K562 (cell line): Measurements from ENCODE around the gene EPHB1. TPM values are rescaled to one million over a fixed set of nuclear protein-coding genes. Genes with fewer than 3 reads are reported as not detected.

Source experiments
- ATAC-seq: fragments of 200-7000 bp; cut with Tn5 transposase; 3 replicates; pipeline ENCODE4 v1.9.1; 2020; ENCODE audit warnings: moderate library complexity
- BruUV-seq: library from RNA; stranded (reverse); fragments of 400-500 nt; replicated peaks from 2 replicates; lab custom pipeline; 2021; lab: Mats Ljungman, UMichigan
- CTCF ChIA-PET: fragments of 300-600 bp; formaldehyde crosslinking; extraction: SDS; loops from one replicate; lab custom pipeline; 2021; ENCODE audit warnings: low intra/inter-chr PET ratio; lab: Yijun Ruan, JAX
- POLR2A ChIA-PET: fragments of 300-600, 350-650 bp; sonication (Branson Sonifier 250); formaldehyde crosslinking; extraction: SDS; loops from one replicate; lab custom pipeline; 2021; ENCODE audit warnings: antibody characterized with exemption, inconsistent platforms; lab: Yijun Ruan, JAX
- DNase-seq, 4 experiments: peaks; one replicate each; pipeline versions ENCODE4 v3.0.0 to v3.0.0-alpha.2; 2011 to 2018; ENCODE audit warnings: low spot score in 3 of 4, mixed read lengths in 3 of 4; ENCODE audit errors: extremely low read depth in 1 of 4
- FAIRE-seq: peaks from 2 replicates; lab custom pipeline; 2011; peaks lifted over from hg19 to GRCh38; lab: Jason Lieb, UNC
- H2AFZ ChIP-seq: 2 replicates; pipeline ENCODE4 v1.6.0; 2011; ENCODE audit warnings: low read depth, low read length, control low read depth, inconsistent platforms
- H3K27ac ChIP-seq: fragments of 200-600 bp; 3 replicates; pipeline ENCODE4 v1.8.0; 2011; ENCODE audit warnings: low read depth, mild to moderate bottlenecking, control low read depth, inconsistent platforms, low read length, moderate library complexity, mixed read lengths; ENCODE audit errors: extremely low read depth
- H3K27me3 ChIP-seq, 2 experiments: fragments of 300-600 bp in 1 of 2; 2 replicates in 1 of 2; 3 replicates in 1 of 2; pipeline versions ENCODE4 v1.6.0 to v1.8.0; 2011; ENCODE audit warnings: inconsistent platforms in 2 of 2, low read length in 2 of 2, mild to moderate bottlenecking in 1 of 2, mixed read lengths in 1 of 2, moderate library complexity in 1 of 2; ENCODE audit not compliant: control insufficient read depth in 2 of 2, insufficient read depth in 2 of 2
- H3K36me3 ChIP-seq: fragments of 300-600 bp; 3 replicates; pipeline ENCODE4 v1.8.0; 2011; ENCODE audit warnings: mild to moderate bottlenecking, low read length, inconsistent platforms; ENCODE audit not compliant: control insufficient read depth, insufficient read depth
- H3K4me1 ChIP-seq, 2 experiments: fragments of 200-600 bp in 1 of 2; replicated peaks in 1 of 2; 2 replicates in 1 of 2; 3 replicates in 1 of 2; pipeline versions ENCODE4 v1.5.1 to v1.8.0; 2011; ENCODE audit warnings: inconsistent platforms in 2 of 2, low read length in 2 of 2, mild to moderate bottlenecking in 1 of 2, mixed read lengths in 1 of 2, moderate library complexity in 1 of 2; ENCODE audit not compliant: control insufficient read depth in 2 of 2, insufficient read depth in 2 of 2
- H3K4me2 ChIP-seq: 2 replicates; pipeline ENCODE4 v1.6.1; 2011; ENCODE audit warnings: low read length, control low read depth, inconsistent platforms, mixed read lengths; ENCODE audit not compliant: insufficient read depth
- H3K4me3 ChIP-seq: fragments of 200-600 bp; sonication (generic), shearing (Covaris generic); 2 replicates; pipeline ENCODE4 v1.5.1; 2016; ENCODE audit warnings: control low read depth, inconsistent platforms
- H3K79me2 ChIP-seq: fragments of 200-600 bp; 3 replicates; pipeline ENCODE4 v1.8.0; 2011; ENCODE audit warnings: low read length, inconsistent platforms; ENCODE audit not compliant: control insufficient read depth, insufficient read depth
- H3K9ac ChIP-seq, 2 experiments: 2 replicates each; pipeline versions ENCODE4 v1.6.0 to v1.6.1; 2011; ENCODE audit warnings: low read depth in 2 of 2, low read length in 2 of 2, control low read depth in 1 of 2, inconsistent platforms in 1 of 2, mild to moderate bottlenecking in 1 of 2, mixed read lengths in 1 of 2; ENCODE audit not compliant: insufficient read depth in 1 of 2
- H3K9me1 ChIP-seq: one replicate; pipeline ENCODE4 v1.6.0; 2011; ENCODE audit warnings: inconsistent platforms, mild to moderate bottlenecking, low read length, moderate library complexity; ENCODE audit not compliant: control insufficient read depth, insufficient read depth
- H3K9me3 ChIP-seq: replicated peaks from 2 replicates; pipeline ENCODE4 v1.5.1; 2011; ENCODE audit warnings: low read depth, low read length, inconsistent platforms; ENCODE audit not compliant: control insufficient read depth, insufficient read depth
- H4K20me1 ChIP-seq: replicated peaks from 2 replicates; pipeline ENCODE4 v1.6.1; 2011; ENCODE audit warnings: low read length, inconsistent platforms, mixed read lengths; ENCODE audit not compliant: control insufficient read depth, insufficient read depth
- CREB3L1 ChIP-seq: fragments of 450-650 bp; IDR thresholded peaks from 2 replicates; pipeline ENCODE4 v1.6.1; 2014; ENCODE audit warnings: low read depth, mild to moderate bottlenecking, moderate library complexity, borderline replicate concordance
- L3MBTL2 ChIP-seq: fragments of 450-650 bp; IDR thresholded peaks from 2 replicates; pipeline ENCODE4 v1.6.1; 2016; ENCODE audit warnings: mild to moderate bottlenecking, moderate library complexity
- PBX2 ChIP-seq, 2 experiments: IDR thresholded peaks in 1 of 2; conservative IDR thresholded peaks in 1 of 2; 2 replicates each; pipeline ENCODE4 v1.6.1; 2016; ENCODE audit warnings: low read depth in 2 of 2, mild to moderate bottlenecking in 1 of 2, missing compliant biosample characterization in 1 of 2, missing genetic modification characterization in 1 of 2, moderate library complexity in 1 of 2
- ZNF318 ChIP-seq, 2 experiments: fragments of 450-650 bp; IDR thresholded peaks; 2 replicates each; pipeline ENCODE4 v1.6.1; 2016; ENCODE audit warnings: mild to moderate bottlenecking in 2 of 2, borderline replicate concordance in 1 of 2, low read depth in 1 of 2, moderate library complexity in 1 of 2
- WGBS: fragments of 100-300 bp; shearing (Covaris generic); methylation state at CpG from one replicate; pipeline ENCODE4 v1.1.6; 2016; ENCODE audit warnings: low coverage, mixed read lengths; ENCODE audit not compliant: insufficient coverage; ENCODE audit errors: missing lambda C conversion rate; 5-methylcytosine and 5-hydroxymethylcytosine counted together
- in situ Hi-C: fragments of 300-500 bp; cut with MboI; formaldehyde crosslinking; loops from 4 replicates; pipeline ENCODE4 v1.15.0; 2018; ENCODE audit warnings: inconsistent platforms, mixed read lengths
- intact Hi-C: fragments of 100-400 bp; cut with micrococcal nuclease; formaldehyde crosslinking; loops from 2 replicates; pipeline ENCODE4 v1.14.2; 2022
- polyA plus RNA-seq, 8 experiments: library from polyadenylated mRNA; depleted of rRNA in 4 of 8; stranded (reverse) in 5 of 8; unstranded in 3 of 8; fragments of >200 nt; fragmentation: Nextera tagmentation in 2 of 8; fragmentation: Illumina TruSeq in 1 of 8; extraction: Ambion mirVana in 2 of 8; extraction: Trizol in 1 of 8; gene quantifications; 2 replicates each; pipeline versions ENCODE4 v1.2.1 to v1.2.3, GENCODE V29; 2011 to 2014; ENCODE audit warnings: inconsistent platforms in 1 of 8, missing spikeins in 1 of 8
- total RNA-seq, 7 experiments: library from RNA; depleted of rRNA in 6 of 7; stranded (reverse); fragments of >200 nt in 6 of 7; fragmentation: Illumina TruSeq in 2 of 7; extraction: Trizol in 2 of 7; gene quantifications; 2 replicates each; pipeline versions ENCODE4 v1.2.1 to v1.2.3, GENCODE V29; 2011 to 2021; ENCODE audit warnings: low replicate concordance in 1 of 7

The EPHB1 gene
- total and polyA plus RNA-seq, 9 of the 15 experiments (the other 6 are each of a cell fraction or from before 2014, with no cell fraction given): 0.29 TPM; not detected in 8

GRCh38 chr3:135018149-135018923 lies 223.3 kb downstream of the EPHB1 start:
- Histone ChIP-seq H3K27ac (no peak overlapping the region), H3K27me3 (peaks cover 0 to under 1% of the 10 kb centered on the region in 2 experiments; a peak in 1 of 5 replicates), H3K4me3 (no peak overlapping the region), H3K79me2 (no peaks in the 10 kb centered on the region), H3K9me3 (no peaks in the 10 kb centered on the region), H2AFZ (no peak overlapping the region), H4K20me1 (no peaks in the 10 kb centered on the region), H3K9ac (no peak overlapping the region), H3K9me1 (no peaks in the 10 kb centered on the region), H3K4me2 (no peak overlapping the region), H3K4me1 (no peaks in the 10 kb centered on the region), H3K36me3 (no peaks in the 10 kb centered on the region)
- no peak for ATAC-seq
- intact Hi-C loops: no loop called here
- 0% methylated on average over 7 of the region's 7 CpGs for whole genome bisulfite sequencing
- POLR2A ChIA-PET: no interaction called here
- no TSS peak for BruUV-seq
- CTCF ChIA-PET: no interaction called here
- in situ Hi-C loops: no loop called here
- no peak for FAIRE-seq
- no peak for DNase-seq
- TF ChIP-seq PBX2 (CRISPR knock-in tag; IDR thresholded peaks at IDR 0.05; ENCODE audit: low read depth) (no peak), PBX2 (tag; conservative IDR thresholded peaks at IDR 0.05; ENCODE audit: low read depth) (no peak), L3MBTL2 (no peak), CREB3L1 (no peak), ZNF318 (IDR thresholded peaks at IDR 0.05; ENCODE audit: borderline replicate concordance in 1 of 2, low read depth in 1 of 2) (no peak)
